ENCODE measurements around the gene EFCAB6. TPM values are rescaled to one million over a fixed set of nuclear protein-coding genes. Genes with fewer than 3 reads are reported as not detected.

The EFCAB6 gene
- total RNA-seq, 1 experiment from 2014 or later: 0.21 TPM

DNA sequence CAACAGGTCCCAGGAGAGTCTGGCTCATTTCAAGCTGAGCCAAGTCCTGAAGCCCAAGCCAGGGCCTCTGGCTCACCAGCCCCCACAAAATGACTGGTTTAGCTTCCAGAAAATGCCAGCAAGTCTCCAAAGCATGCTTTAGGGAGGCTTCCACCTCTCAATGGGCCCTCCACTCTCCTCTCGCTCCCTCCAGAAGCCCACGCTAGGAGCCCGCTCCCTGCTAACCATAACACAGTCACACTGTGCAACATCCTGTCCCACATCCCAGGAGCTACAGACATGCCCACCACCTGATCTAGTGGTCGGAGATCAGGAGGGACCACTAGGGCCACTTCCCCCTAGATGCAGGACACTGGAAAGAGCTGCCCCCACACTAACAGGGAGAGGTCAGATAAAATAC, 43.3 kb upstream of the EFCAB6 start:
- Histone ChIP-seq H3K9me3 (ENCODE audit: control insufficient read depth, insufficient read depth, low read depth, low read length) (no peaks in the 10 kb centered on the region), H3K4me3 (ENCODE audit: low read depth in 2 of 2, low read length in 2 of 2) (no peak overlapping the region), H3K36me3 (ENCODE audit: control insufficient read depth, insufficient read depth, low read length) (no peaks in the 10 kb centered on the region), H3K27ac (ENCODE audit: low read length) (no peak overlapping the region), H3K4me1 (ENCODE audit: control insufficient read depth, insufficient read depth, low read length) (no peaks in the 10 kb centered on the region), H3K27me3 (ENCODE audit: control insufficient read depth, insufficient read depth, low read length) (no peaks in the 10 kb centered on the region)
- BruUV-seq (replicated peaks): no TSS peak
- ChIA-PET CTCF (no interaction called here), POLR2A (no interaction called here)
- ATAC-seq: no peak
- intact Hi-C loops (cut with micrococcal nuclease; ENCODE audit: unreplicated experiment): no loop called here
- TF ChIP-seq POLR2AphosphoS5 (IDR thresholded peaks at IDR 0.05; ENCODE audit: low read depth, low read length): no peak
- TF ChIP-seq, protein P1, sequence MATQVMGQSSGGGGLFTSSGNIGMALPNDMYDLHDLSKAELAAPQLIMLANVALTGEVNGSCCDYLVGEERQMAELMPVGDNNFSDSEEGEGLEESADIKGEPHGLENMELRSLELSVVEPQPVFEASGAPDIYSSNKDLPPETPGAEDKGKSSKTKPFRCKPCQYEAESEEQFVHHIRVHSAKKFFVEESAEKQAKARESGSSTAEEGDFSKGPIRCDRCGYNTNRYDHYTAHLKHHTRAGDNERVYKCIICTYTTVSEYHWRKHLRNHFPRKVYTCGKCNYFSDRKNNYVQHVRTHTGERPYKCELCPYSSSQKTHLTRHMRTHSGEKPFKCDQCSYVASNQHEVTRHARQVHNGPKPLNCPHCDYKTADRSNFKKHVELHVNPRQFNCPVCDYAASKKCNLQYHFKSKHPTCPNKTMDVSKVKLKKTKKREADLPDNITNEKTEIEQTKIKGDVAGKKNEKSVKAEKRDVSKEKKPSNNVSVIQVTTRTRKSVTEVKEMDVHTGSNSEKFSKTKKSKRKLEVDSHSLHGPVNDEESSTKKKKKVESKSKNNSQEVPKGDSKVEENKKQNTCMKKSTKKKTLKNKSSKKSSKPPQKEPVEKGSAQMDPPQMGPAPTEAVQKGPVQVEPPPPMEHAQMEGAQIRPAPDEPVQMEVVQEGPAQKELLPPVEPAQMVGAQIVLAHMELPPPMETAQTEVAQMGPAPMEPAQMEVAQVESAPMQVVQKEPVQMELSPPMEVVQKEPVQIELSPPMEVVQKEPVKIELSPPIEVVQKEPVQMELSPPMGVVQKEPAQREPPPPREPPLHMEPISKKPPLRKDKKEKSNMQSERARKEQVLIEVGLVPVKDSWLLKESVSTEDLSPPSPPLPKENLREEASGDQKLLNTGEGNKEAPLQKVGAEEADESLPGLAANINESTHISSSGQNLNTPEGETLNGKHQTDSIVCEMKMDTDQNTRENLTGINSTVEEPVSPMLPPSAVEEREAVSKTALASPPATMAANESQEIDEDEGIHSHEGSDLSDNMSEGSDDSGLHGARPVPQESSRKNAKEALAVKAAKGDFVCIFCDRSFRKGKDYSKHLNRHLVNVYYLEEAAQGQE (IDR thresholded peaks at IDR 0.05; ENCODE audit: insufficient read depth in 1 of 2, low read depth in 2 of 2, low read length in 1 of 2): no peak
- no peak for TF ChIP-seq TCF7L2 (IDR thresholded peaks at IDR 0.05; ENCODE audit: low read depth, low read length)
- TF ChIP-seq, protein P2, sequence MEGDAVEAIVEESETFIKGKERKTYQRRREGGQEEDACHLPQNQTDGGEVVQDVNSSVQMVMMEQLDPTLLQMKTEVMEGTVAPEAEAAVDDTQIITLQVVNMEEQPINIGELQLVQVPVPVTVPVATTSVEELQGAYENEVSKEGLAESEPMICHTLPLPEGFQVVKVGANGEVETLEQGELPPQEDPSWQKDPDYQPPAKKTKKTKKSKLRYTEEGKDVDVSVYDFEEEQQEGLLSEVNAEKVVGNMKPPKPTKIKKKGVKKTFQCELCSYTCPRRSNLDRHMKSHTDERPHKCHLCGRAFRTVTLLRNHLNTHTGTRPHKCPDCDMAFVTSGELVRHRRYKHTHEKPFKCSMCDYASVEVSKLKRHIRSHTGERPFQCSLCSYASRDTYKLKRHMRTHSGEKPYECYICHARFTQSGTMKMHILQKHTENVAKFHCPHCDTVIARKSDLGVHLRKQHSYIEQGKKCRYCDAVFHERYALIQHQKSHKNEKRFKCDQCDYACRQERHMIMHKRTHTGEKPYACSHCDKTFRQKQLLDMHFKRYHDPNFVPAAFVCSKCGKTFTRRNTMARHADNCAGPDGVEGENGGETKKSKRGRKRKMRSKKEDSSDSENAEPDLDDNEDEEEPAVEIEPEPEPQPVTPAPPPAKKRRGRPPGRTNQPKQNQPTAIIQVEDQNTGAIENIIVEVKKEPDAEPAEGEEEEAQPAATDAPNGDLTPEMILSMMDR (IDR thresholded peaks at IDR 0.05): no peak
- TF ChIP-seq SIN3A (IDR thresholded peaks at IDR 0.05; ENCODE audit: borderline replicate concordance, insufficient read depth, low read depth, low read length): no peak
- DNase-seq (ENCODE audit: low read depth, low spot score): no peak
- in situ Hi-C loops (cut with HindIII; ENCODE audit: low pct_unique_long_range_greater_than_20kb, low sequenced_read_pairs): no loop called here

DNA sequence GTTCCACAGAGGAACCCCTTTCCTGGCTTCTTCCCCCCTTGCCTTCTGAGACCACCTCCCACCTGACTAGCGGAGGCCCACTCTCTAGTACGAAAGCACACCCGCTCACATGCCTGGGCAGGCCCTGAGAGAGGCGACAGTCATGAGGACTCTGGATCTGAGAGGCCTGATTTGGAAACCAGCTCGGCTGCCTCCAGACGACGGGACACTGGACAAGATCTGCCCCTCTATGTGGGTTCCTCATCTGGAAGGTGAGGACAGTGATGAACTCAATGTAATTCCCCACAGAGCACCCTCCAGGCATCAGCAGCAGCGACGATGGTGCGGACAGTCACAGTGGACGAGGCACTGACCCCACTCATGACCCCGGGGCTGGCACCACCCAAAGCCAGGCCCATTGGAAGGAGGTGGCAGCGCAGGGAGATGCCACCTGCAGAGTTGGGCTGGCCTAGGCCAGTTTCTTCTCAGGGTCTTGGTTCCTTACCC, 42.7 kb upstream of the EFCAB6 start:
- no peak for TF ChIP-seq TCF7L2 (IDR thresholded peaks at IDR 0.05; ENCODE audit: low read depth, low read length)
- TF ChIP-seq SIN3A (IDR thresholded peaks at IDR 0.05; ENCODE audit: borderline replicate concordance, insufficient read depth, low read depth, low read length): no peak
- TF ChIP-seq, protein P1 (IDR thresholded peaks at IDR 0.05; ENCODE audit: insufficient read depth in 1 of 2, low read depth in 2 of 2, low read length in 1 of 2): no peak
- TF ChIP-seq, protein P2 (IDR thresholded peaks at IDR 0.05): no peak
- no peak for TF ChIP-seq POLR2AphosphoS5 (IDR thresholded peaks at IDR 0.05; ENCODE audit: low read depth, low read length)
- Histone ChIP-seq H3K4me1 (ENCODE audit: control insufficient read depth, insufficient read depth, low read length) (no peaks in the 10 kb centered on the region), H3K27ac (ENCODE audit: low read length) (no peak overlapping the region), H3K36me3 (ENCODE audit: control insufficient read depth, insufficient read depth, low read length) (no peaks in the 10 kb centered on the region), H3K27me3 (ENCODE audit: control insufficient read depth, insufficient read depth, low read length) (no peaks in the 10 kb centered on the region), H3K4me3 (ENCODE audit: low read depth in 2 of 2, low read length in 2 of 2) (no peak overlapping the region), H3K9me3 (ENCODE audit: control insufficient read depth, insufficient read depth, low read depth, low read length) (no peaks in the 10 kb centered on the region)
- ChIA-PET CTCF (no interaction called here), POLR2A (no interaction called here)
- intact Hi-C loops (cut with micrococcal nuclease; ENCODE audit: unreplicated experiment) (no loop called here), in situ Hi-C loops (cut with HindIII; ENCODE audit: low pct_unique_long_range_greater_than_20kb, low sequenced_read_pairs) (no loop called here)
- BruUV-seq (replicated peaks): no TSS peak
- no peak for DNase-seq (ENCODE audit: low read depth, low spot score)
- no peak for ATAC-seq
